SJCRH30 (cell line): ENCODE measurements around the gene ST8SIA2. TPM values are rescaled to one million over a fixed set of nuclear protein-coding genes. Genes with fewer than 3 reads are reported as not detected.
A peak's percentile ranks its signal among the peaks of the same experiment; 100 is the strongest.

Experiments used
- DNase-seq, 2 experiments: peaks; one replicate each; pipeline ENCODE4 v3.0.0-alpha.2; 2015 to 2020
- H3K27ac ChIP-seq: fragments of 250-450 bp; sonication (Bioruptor Pico); 2 replicates; pipeline ENCODE4 v1.5.1; 2020; ENCODE audit warnings: mild to moderate bottlenecking, moderate library complexity
- H3K27me3 ChIP-seq: fragments of 250-450 bp; sonication (Bioruptor Pico); 2 replicates; pipeline ENCODE4 v1.5.1; 2020; ENCODE audit warnings: mild to moderate bottlenecking, moderate library complexity
- H3K36me3 ChIP-seq: fragments of 250-450 bp; sonication (Bioruptor Pico); 2 replicates; pipeline ENCODE4 v1.5.1; 2020; ENCODE audit warnings: mild to moderate bottlenecking, moderate library complexity
- H3K4me1 ChIP-seq: fragments of 250-450 bp; sonication (Bioruptor Pico); 2 replicates; pipeline ENCODE4 v1.5.1; 2020; ENCODE audit warnings: mild to moderate bottlenecking, moderate library complexity
- H3K4me3 ChIP-seq: fragments of 250-450 bp; sonication (Bioruptor Pico); 2 replicates; pipeline ENCODE4 v1.5.1; 2020; ENCODE audit warnings: mild to moderate bottlenecking, moderate library complexity
- H3K9me3 ChIP-seq: fragments of 250-450 bp; sonication (Bioruptor Pico); replicated peaks from 2 replicates; pipeline ENCODE4 v1.5.1; 2020; ENCODE audit warnings: mild to moderate bottlenecking, moderate library complexity
- total RNA-seq: library from RNA; depleted of rRNA; stranded (reverse); fragments of >200 nt; shearing (Covaris generic); gene quantifications from 2 replicates; pipeline ENCODE4 v1.2.3, GENCODE V29; 2014; rRNA removed

Gene ST8SIA2
- 1.3 and 2.1 TPM in 2 replicates for total RNA-seq

- DNase-seq, result peak in 1 of 2 experiments; percentile 39
- Histone ChIP-seq H3K27me3 (peaks cover 48% of the 10 kb centered on the region), H3K4me1 (no peaks in the 10 kb centered on the region), H3K36me3 (no peaks in the 10 kb centered on the region), H3K4me3 (peak within 1 kb of the TSS; percentile 41), H3K27ac (no peak within 1 kb of the TSS), H3K9me3 (no peaks in the 10 kb centered on the region)
Observed at GRCh38 chr15:92393071-92393979, at the start of gene ST8SIA2. Gene ST8SIA2, plus strand, starts transcription at chr15:92393881. Its CDS starts 184 bp downstream, at chr15:92394065.

GRCh38 chr15:92343924-92344643, 49.6 kb upstream of the ST8SIA2 start:
- Histone ChIP-seq H3K4me3 (no peak overlapping the region), H3K9me3 (no peaks in the 10 kb centered on the region), H3K4me1 (peaks cover 9% of the 10 kb centered on the region), H3K27me3 (peaks cover 16% of the 10 kb centered on the region; the same call in 1 of the 2 replicates), H3K27ac (no peak overlapping the region), H3K36me3 (no peaks in the 10 kb centered on the region)
- DNase-seq, result no peak

- Histone ChIP-seq H3K27me3 (peaks cover 15% of the 10 kb centered on the region; the same call in 1 of the 2 replicates), H3K4me1 (peaks cover 9% of the 10 kb centered on the region), H3K9me3 (no peaks in the 10 kb centered on the region), H3K36me3 (no peaks in the 10 kb centered on the region), H3K4me3 (no peak overlapping the region), H3K27ac (no peak overlapping the region)
- DNase-seq, result no peak
Observed at GRCh38 chr15:92346063-92346462, 47.6 kb upstream of the ST8SIA2 start.

- Histone ChIP-seq H3K4me3 (no peak overlapping the region), H3K4me1 (no peaks in the 10 kb centered on the region), H3K36me3 (no peaks in the 10 kb centered on the region), H3K9me3 (no peaks in the 10 kb centered on the region), H3K27ac (no peak overlapping the region), H3K27me3 (no peaks in the 10 kb centered on the region)
- no peak for DNase-seq
Observed at GRCh38 chr15:92355307-92355706, 38.4 kb upstream of the ST8SIA2 start.

- no peak for DNase-seq
- Histone ChIP-seq H3K4me1 (no peaks in the 10 kb centered on the region), H3K36me3 (no peaks in the 10 kb centered on the region), H3K9me3 (no peaks in the 10 kb centered on the region), H3K4me3 (no peak overlapping the region), H3K27ac (no peak overlapping the region), H3K27me3 (peaks cover 4% of the 10 kb centered on the region; the same call in 1 of the 2 replicates)
Observed at GRCh38 chr15:92361321-92362000, 32.2 kb upstream of the ST8SIA2 start.

GRCh38 chr15:92362001-92362350, 31.7 kb upstream of the ST8SIA2 start:
- DNase-seq, result no peak
- Histone ChIP-seq H3K27ac (no peak overlapping the region), H3K4me1 (no peaks in the 10 kb centered on the region), H3K4me3 (no peak overlapping the region), H3K27me3 (peaks cover 4% of the 10 kb centered on the region; the same call in 1 of the 2 replicates), H3K36me3 (no peaks in the 10 kb centered on the region), H3K9me3 (no peaks in the 10 kb centered on the region)

- H3K4me1 ChIP-seq, result no peaks in the 10 kb centered on the region
- DNase-seq, result no peak
- no peaks in the 10 kb centered on the region for H3K36me3 ChIP-seq
- peaks cover 4% of the 10 kb centered on the region; the same call in 1 of the 2 replicates for H3K27me3 ChIP-seq
- H3K9me3 ChIP-seq, result no peaks in the 10 kb centered on the region
- no peak overlapping the region for H3K4me3 ChIP-seq
- no peak overlapping the region for H3K27ac ChIP-seq
Observed at GRCh38 chr15:92365084-92365483, 28.6 kb upstream of the ST8SIA2 start.

GRCh38 chr15:92365906-92366305, 27.8 kb upstream of the ST8SIA2 start:
- H3K27me3 ChIP-seq, result peaks cover 4% of the 10 kb centered on the region; the same call in 1 of the 2 replicates
- no peaks in the 10 kb centered on the region for H3K36me3 ChIP-seq
- H3K9me3 ChIP-seq, result no peaks in the 10 kb centered on the region
- no peaks in the 10 kb centered on the region for H3K4me1 ChIP-seq
- no peak for DNase-seq
- no peak overlapping the region for H3K27ac ChIP-seq
- no peak overlapping the region for H3K4me3 ChIP-seq

GRCh38 chr15:92366381-92366780, 27.3 kb upstream of the ST8SIA2 start:
- H3K4me3 ChIP-seq, result no peak overlapping the region
- DNase-seq, result no peak
- H3K4me1 ChIP-seq, result no peaks in the 10 kb centered on the region
- no peaks in the 10 kb centered on the region for H3K9me3 ChIP-seq
- H3K27me3 ChIP-seq, result peaks cover 4% of the 10 kb centered on the region; the same call in 1 of the 2 replicates
- no peaks in the 10 kb centered on the region for H3K36me3 ChIP-seq
- no peak overlapping the region for H3K27ac ChIP-seq

GRCh38 chr15:92375057-92375456, 18.6 kb upstream of the ST8SIA2 start:
- Histone ChIP-seq H3K36me3 (no peaks in the 10 kb centered on the region), H3K9me3 (no peaks in the 10 kb centered on the region), H3K4me1 (peaks cover 5% of the 10 kb centered on the region; the same call in 1 of the 2 replicates), H3K27ac (no peak overlapping the region), H3K4me3 (no peak overlapping the region), H3K27me3 (no peaks in the 10 kb centered on the region; the same call in 1 of the 2 replicates)
- DNase-seq, result no peak

GRCh38 chr15:92376109-92376508, 17.6 kb upstream of the ST8SIA2 start:
- Histone ChIP-seq H3K27ac (no peak overlapping the region), H3K9me3 (no peaks in the 10 kb centered on the region), H3K4me3 (no peak overlapping the region), H3K27me3 (no peaks in the 10 kb centered on the region; the same call in 1 of the 2 replicates), H3K36me3 (no peaks in the 10 kb centered on the region), H3K4me1 (peaks cover 5% of the 10 kb centered on the region; the same call in 1 of the 2 replicates)
- DNase-seq, result no peak

- peak; percentile 82 to 83 for DNase-seq
- no peak overlapping the region for H3K27ac ChIP-seq
Observed at GRCh38 chr15:92377083-92377789, 16.4 kb upstream of the ST8SIA2 start.

GRCh38 chr15:92383519-92384324, 10.0 kb upstream of the ST8SIA2 start:
- Histone ChIP-seq H3K9me3 (no peaks in the 10 kb centered on the region), H3K4me3 (no peak overlapping the region), H3K4me1 (no peaks in the 10 kb centered on the region), H3K27ac (no peak overlapping the region), H3K36me3 (no peaks in the 10 kb centered on the region), H3K27me3 (peaks cover 12% of the 10 kb centered on the region)
- DNase-seq, result peak; percentile 45 to 57

More at GRCh38 chr15:92377083-92377789, 16.4 kb upstream of the ST8SIA2 start:
- Histone ChIP-seq H3K4me3 (no peak overlapping the region), H3K9me3 (no peaks in the 10 kb centered on the region), H3K4me1 (peaks cover 5% of the 10 kb centered on the region; the same call in 1 of the 2 replicates), H3K36me3 (no peaks in the 10 kb centered on the region), H3K27me3 (no peaks in the 10 kb centered on the region; the same call in 1 of the 2 replicates)
